KG1 (cell line): Measurements from ENCODE around the gene CWC22.
"Not testable (repeated sequence)": the region's sequence is repeated elsewhere in the genome, so short reads cannot be mapped to it uniquely, and the experiment has no call there.

Experiments used
- DNase-seq: peaks from one replicate; lab custom pipeline; 2025; lab: John Stamatoyannopoulos, UW

Gene CWC22

DNA sequence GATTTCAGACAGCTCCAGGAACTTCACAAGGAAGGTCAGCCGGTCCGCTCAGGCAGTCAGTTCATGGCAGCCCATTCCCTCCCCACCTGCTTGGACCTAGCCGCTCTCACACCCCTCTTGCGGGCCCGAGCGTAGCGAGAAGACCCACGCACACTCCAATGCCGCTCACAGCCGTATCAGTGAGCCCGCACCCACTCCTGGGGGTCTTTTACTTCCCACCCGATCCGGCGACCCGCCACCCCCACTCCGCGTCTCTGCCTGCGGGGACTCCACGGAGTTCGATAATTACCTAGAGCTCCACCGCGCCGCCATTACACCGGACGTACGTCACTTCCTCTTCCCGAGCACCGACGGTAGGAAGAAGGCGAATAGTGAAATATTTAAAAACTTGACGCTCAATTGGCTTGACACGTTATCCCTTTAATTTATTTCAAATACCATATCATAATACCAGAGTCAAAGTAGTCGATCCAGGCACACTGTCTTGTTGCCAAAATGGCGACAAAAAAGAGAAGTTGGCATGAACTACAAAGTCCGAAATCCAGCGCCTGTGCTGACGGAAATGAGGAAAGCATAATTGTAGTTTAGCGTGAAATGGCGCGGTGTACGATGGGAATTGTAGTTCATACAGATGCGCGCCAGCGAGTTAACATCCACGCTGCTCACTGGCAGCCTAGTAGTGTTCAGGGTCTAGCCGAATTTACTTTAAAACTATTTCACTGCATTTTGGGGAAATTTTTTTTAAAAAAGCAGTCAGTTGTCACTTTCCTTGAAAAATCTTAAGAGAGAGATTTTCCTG is at the start of gene CWC22:
Gene CWC22, minus strand, starts transcription at position 517 of the 799 bp plus-strand sequence. CDS start 13,956 bp downstream, outside the sequence.
- DNase-seq, result peak; percentile 84

DNA sequence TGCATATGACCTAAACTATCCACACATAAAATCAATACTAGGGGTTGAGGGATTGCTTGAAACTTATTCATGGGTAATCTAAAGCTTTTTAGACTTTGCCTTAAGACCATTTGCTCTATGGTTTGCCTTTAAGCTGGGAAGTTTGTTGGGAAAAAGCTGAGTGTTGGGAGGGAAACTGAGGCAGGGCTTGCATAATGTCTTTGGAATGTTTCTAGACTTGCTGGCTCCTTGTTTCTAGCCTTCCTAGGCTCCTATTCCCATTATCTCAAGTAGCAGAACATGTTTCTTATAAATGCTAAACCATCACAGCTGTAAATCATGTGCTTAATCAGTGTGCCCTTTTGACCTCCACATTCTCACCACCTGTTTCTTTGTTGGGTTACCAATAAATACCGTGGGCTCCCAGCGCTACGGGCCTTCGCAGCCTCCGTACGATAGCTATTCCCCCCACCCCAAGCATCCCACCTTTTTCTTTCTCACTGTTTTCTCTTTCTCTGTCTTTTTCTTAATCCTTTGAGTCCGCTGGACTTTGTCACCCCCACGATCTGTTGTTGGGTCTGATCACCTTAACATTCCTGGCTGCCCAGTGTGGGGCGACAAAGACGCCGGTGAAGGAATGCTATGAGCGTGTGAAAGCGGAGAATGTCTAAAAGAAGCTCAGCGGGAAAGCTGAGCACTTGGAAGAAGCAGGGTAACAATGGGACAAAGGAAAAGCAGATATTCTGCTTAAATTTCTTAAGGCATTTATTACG is 49.4 kb upstream of the CWC22 start:
- DNase-seq, result no peak

DNA sequence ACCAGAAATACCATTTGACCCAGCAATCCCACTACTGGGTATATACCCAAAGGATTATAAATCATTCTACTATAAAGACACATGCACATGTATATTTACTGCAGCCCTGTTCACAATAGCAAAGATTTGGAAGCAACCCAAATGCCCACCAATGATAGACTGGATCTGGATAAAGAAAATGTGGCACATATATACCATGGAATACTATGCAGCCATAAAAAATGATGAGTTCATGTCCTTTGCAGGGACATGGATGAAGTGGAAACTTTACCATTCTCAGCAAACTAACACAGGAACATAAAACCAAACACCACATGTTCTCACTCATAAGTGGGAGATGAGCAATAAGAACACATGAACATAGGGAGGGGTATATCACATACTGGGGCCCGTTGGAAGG is 47.5 kb upstream of the CWC22 start:
- DNase-seq, result not testable (repeated sequence)

DNA sequence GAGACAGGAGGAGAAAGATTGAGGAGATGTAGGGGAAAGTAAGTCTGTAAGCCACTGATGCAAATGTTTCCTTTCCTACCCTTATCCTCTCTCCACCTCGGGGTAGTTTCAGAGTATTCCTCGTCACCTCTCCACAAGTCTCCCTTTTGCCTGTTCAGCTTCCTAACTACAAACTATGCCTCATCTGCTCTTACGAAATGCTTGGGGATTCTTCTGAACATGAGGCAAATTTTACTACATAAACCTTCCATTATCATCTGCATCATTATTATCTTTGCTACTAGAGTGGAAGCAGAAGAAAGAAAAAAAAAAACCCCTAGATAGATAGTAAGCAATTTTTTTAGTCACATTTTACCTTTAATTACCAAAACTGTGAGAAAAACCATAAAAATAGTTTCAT is 43.1 kb upstream of the CWC22 start:
- DNase-seq, result no peak

DNA sequence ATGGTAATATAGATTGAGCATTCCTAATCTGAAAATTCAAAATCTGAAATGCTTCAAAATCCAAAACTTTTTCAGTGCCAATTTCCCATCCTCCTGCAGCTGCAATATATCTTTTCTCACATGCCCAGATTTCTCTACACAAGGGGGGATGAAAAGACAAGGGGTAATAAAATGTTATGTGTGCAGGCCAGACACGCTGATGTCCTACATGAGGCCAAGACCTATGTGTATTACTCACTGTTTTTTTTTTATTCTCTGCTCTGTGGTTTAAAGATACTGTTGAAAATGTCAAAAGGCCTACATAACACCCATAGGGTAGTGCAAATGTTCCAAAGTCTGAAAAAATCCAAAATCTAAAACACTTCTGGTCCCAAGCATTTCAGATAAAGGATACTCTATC is 41.2 kb upstream of the CWC22 start:
- DNase-seq, result no peak

DNA sequence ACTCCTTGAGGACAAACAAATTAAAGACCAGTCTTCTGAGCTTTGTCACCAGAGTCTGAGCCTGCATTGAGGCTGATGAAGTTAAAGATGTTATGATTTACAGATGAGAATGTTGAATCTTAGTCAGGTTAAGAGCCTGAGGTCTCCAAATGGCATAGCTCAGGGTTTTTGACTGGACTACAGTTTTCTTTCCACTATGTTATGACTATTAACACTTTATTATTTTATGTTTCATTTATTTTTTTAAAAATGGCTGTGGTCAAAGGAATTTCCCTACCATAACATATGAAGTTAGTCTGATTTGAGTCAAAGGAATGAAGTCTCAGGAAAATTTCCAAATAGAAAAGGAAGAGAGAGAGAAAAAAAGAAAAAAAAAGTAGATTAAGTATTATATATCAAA is 39.7 kb upstream of the CWC22 start:
- no peak for DNase-seq

DNA sequence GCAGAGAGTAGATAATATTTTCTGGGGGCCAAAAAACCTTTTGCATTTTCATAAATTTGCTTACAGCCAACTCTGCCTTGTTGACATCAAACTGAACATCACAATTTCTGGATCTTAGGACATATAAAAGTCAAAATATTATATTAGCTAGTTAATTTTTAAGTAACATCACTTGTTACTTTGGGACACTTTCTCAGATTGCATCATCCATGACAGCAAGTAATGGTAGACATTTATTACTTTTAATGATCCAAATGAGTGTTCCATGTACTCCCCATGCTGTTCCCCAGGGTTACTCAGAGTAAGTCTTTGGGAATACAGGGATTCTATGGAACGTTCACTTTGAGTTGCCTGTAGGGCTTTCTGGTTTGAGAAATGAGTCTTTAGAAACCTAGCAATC is 39.1 kb upstream of the CWC22 start:
- DNase-seq, result no peak

DNA sequence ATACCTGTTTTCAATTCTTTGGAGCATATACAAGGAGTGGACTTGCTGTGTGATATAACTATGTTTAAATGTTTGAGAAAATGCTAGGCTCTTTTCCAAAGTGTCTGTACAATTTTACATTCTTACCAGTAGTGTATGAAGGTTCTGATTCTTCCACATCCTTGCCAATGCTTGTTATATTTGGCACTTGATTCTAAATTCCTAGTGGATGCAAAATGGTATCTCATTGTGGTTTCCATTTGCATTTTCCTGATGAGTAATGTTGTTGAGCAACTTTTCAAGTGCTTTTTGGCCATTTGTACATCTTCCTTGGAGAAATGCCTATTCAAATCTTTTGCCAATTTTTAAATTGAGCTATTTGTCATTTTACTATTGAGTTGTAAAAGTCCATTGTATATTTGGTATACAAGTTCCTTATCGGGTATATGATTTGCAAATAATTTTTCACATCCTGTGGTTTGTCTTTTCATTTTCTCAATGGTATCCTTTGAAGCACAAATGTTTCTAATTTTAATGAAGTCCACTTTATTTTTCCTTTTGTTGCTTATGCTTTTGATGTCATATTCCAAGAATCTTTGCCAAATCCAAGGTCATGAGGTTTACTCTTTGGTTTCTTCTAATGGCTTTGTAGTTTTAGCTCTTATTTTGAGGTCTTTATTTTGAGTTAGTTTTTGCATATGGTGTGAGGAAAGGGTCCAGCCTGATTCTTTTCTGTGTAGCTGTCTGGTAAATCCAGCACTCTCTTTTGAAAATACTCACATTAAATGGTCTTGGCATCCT is 33.2 kb upstream of the CWC22 start:
- no peak for DNase-seq

DNA sequence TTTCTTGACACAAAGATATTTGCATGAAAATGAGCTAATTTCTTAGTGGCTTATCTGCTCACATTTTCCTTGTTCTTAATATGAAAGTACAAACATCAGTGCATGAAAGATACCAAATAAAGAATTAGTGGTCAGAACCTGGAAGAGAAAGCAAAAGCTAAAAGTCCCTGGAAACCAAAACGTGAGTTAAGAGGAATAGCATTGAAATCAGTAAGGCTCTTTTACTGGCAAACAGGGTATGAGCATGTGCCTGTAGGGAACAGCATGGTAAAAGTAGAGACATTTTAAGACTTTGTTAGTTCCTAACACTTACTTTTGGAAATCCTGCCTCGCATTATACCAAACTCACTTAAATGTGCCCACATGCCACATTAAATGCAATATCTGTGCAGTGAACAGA is 31.9 kb upstream of the CWC22 start:
- DNase-seq, result no peak

DNA sequence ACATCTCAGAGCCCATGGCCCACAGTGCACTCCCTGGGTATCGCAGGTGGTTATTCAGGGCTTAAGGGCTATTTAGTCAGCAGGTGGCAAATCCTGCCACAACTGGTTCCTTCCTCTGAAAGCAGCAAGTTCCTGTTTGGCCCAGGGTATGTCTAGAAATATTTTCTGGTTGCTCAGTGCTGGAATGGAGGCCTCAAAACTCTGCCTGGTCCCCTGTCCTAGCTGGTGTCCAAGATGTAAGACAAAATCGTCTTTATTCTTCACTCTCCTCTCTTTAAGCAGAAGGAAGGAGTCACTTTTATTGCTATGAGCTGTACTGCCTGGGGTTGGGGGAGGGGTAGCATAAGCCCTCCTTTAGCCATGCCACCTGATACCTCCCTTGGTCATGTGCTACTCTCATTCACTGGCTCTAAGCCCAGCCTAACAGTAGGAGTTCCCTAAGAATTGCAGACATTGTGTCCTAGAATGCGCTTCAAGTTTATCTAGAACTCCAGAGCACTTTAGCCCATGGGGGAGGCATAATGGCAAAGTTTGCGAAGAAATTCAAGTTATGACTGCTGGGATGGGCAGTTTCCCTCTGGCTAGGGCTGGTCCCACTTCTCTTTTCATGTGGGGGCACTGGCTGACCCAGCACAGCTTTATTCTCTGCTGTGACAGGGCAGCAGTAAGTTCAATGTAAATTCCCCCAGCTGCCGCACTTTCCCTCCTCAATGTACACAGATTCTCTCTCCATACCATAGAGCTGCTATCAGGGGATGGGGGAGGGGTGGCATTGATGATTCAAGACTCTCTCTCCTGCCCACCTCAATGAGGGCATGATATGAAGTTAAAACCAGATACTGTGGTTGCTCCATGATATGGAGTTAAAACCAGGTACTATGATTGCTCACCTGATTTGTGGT is 27.1 kb upstream of the CWC22 start:
- DNase-seq, result no peak

DNA sequence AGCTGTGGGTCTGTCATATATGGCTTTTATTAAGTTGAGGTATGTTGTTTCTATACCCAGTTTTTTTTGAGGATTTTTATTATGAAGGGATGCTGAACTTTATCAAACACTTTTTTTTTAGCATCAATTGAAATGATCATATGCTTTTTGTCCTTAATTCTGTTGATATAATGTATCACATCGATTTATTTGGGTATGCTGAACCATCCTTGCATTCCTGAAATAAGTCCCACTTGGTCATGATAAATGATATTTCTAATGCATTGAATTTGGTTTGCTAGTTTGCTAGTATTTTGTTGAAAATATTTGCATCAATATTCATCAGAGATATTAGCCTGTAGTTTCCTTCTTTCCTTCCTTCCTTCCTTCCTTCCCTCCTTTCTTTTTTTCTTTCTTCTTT is 22.5 kb upstream of the CWC22 start:
- no peak for DNase-seq

DNA sequence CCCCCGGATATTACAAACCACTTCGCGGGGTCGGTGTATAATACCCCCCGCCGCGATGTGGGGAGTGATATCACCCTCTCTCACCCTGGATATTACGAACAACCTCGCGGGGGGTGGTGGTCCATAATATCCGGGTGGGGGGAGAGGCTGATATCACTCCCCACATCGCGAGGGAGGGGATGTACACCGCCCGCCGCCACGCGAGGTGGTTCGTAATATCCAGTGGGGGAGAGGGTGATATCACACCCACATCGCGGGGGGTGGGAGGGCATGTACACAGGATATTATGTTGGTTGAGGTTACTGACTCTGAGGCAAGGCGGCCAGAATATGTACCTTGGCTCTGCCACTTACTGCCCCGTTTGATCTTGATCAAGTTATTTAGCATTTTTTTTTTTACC is 14.8 kb upstream of the CWC22 start:
- no peak for DNase-seq

DNA sequence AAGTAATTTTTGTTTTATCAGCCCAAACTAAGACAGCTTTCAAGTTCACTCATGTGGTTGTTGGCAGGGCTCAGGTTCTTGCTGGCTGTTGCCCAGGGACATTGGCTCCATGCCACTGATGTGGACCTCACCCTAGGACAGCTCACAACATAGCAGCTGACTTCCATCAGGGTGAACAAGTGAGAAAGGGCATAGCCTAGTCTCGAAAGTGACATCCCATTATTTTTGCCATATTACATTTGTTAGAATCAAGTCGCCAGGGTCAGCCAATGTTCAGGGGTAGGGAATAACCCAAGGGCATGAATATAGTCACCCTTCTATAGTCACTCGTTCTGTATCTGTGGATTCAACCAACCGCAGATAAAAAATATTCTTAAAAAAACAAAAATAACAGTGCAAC is 10.7 kb upstream of the CWC22 start:
- DNase-seq, result no peak

DNA sequence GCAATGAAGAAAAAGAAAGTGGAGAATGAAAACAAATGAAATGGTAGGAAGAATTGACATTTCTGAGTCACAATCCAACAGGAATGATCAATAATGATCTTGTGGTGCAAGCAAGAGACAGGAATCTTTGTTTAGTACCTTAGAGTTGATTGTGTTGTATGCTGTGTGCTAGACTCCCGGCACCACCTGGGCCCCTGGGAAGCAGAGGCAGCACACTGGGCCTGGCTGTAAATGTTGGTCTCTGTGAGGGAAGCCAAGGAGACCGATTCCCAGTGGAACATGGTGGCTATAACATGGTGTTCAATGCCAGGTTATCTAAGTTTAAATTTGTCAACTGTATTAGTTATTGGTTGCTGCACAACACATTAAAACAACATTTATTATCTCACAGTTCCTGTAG is 9.8 kb upstream of the CWC22 start:
- no peak for DNase-seq

DNA sequence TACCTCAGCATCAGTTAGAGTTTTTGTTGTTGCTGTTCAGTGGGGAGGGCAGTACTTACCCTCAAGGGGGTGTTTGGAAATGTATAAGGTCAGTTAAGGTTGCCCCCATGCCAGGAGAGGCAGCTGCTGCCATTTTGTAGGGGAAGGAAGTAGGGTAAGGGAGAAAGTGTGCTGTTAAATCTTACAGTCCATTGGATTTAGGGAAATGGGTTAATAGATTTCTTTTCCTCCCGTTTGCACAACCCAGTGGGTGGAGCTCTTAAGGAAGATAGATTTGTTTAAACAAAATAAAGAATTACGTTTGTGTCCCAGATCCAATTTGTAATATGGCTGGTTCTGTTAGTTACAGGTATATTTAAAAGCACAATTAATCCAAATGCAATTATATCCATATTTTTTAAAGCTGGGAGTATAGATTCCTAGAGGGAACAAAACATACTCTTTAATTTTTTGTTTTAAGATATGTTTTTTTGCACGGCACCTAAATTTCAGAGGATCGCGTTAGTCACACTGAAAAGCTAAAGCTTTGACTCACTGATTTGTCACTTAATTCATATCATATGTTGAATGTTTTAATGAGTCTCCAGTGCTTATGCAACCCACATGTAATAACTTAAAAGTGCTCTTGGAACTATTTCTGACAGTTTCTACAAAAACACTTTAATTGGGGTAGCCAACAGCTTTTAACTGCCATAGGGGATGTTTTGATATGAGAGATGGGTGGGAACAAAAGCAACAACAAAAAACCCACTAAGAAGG is 9.0 kb upstream of the CWC22 start:
- no peak for DNase-seq

DNA sequence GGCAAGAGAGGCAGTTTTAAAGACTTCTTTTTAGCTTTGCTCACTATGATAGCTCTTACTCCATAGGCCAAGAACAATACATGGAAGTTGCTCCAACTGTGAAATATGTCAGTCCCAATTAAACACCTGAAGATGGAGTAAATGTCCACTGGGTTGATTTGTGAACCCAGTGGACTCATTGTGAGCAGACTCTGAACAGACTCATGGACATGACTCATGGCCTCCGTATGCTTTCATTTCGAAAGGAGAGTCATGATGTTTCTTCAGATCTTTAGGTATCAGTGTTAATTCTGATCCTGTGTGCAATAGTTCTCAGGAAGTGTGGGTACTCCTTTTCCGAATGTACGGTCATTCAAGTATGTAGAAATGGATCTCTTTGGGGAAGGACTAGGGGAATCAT is 5.4 kb upstream of the CWC22 start:
- DNase-seq, result no peak

DNA sequence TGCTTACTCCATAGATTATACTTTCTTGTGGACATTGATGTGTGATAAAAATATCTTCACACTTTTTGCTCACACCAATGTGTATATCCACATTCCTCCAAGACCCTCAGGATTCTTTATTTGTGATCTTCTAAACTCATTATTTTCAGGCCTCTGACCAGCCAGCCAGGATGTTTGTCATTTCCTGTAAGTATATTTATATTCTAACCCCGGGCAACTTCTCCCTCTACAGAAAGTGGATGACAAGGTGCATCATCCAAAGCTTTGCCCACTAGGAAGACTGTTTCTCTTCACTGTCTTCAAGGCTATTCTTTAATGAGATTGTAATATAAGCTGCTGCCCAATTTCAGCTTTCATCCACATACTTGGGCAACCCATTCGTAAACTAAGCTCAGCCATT is 3.6 kb upstream of the CWC22 start:
- DNase-seq, result no peak

DNA sequence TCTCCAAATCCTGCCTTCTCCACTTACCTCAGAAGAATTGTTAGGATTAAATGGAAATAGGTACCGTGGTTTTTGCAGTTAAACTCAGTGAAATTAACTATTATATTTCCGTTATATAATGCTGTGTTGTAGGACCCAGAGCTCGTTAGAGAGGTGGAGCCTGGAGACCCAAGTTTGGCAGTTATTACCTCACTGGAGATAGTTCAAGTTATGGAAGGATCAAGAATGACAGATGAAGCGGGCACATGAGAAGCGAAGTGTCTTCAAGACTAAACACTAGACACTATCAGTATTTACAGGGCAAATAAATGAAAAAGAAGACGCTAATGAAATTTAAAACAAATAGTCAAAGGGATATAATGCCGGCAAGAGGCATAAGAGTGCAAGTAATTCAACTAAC is 866 bp downstream of the CWC22 start:
- DNase-seq, result no peak

DNA sequence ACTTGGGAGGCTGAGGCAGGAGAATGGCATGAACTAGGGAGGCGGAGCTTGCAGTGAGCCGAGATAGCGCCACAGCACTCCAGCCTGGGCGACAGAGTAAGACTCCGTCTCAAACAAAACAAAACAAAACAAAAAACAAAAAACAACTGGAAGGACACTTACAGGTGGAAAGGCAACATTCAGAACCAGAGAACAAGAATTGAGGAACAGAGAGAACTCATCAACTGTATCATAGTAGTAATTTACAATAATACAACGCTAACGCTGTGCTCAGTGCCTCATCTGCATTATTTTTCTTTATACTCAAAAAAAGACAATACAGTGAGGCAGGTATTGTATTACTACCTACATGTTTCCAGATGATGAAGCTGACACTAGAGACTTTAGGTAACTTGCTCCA is 1.6 kb downstream of the CWC22 start:
- not testable (repeated sequence) for DNase-seq

DNA sequence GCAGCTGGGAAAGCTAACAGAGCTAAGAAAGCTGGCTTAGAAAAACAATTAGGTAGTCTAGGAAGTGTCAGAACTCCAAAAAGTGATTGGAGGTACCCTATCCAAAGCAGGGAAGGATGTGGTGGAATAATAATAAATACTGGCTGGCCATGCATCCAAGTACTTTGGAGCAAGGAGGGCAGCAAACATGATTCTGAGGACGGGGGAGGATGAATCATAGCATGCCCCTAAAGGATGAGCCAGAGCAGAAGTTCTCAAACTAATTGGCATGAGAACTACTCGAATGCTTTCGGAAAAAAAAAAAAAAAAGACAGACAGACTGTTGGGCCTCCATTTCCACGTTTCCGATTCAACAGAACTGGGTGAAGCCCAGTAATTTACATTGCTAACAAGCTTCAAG is 2.4 kb downstream of the CWC22 start:
- no peak for DNase-seq

DNA sequence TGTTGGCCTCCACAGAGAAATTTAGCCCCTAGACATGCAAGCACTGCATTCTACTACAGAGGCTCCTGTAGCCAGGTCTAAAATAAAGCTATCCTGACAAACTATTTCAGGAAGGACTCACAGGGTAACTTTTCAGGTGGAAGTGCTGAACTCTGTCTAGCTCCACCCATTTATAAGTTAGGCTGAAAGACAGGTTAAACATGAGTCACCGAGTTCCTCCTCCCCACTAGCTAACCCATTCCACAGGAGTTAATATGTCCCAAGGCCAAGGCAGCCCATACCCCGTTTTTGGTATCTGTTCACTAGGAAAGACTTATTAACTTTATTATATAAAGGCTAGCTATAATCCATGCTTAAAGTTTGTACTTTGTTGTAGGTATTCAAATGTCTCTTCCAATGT is 3.5 kb downstream of the CWC22 start:
- no peak for DNase-seq
